GM12801 (cell line): ENCODE measurements around the gene SDCCAG8.

ENCODE experiments used
- TF ChIP-seq, protein P1 (sequence below): IDR thresholded peaks from one replicate; pipeline ENCODE4 v1.5.1; 2011; ENCODE audit warnings: control low read depth; ENCODE audit not compliant: insufficient read length; ENCODE audit errors: extremely low read depth

Gene SDCCAG8

DNA sequence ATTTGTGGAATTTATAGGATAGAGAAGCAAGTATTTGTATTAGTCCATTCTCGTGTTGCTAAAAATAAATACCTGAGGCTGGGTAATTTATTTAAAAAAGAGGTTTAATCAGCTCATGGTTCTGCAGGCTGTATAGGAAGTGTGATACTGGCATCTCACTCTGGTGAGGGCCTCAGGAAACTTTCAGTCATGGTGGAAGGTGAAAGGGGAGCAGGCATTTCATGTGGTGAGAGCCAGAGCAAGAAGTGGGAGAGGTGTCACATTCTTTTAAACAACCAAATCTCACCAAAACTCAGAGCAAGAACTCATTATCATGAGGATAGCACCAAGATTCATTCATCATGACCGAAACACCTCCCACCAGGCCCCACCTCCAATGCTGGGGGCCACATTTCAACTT lies 18.1 kb downstream of the SDCCAG8 start:
- TF ChIP-seq, protein P1, sequence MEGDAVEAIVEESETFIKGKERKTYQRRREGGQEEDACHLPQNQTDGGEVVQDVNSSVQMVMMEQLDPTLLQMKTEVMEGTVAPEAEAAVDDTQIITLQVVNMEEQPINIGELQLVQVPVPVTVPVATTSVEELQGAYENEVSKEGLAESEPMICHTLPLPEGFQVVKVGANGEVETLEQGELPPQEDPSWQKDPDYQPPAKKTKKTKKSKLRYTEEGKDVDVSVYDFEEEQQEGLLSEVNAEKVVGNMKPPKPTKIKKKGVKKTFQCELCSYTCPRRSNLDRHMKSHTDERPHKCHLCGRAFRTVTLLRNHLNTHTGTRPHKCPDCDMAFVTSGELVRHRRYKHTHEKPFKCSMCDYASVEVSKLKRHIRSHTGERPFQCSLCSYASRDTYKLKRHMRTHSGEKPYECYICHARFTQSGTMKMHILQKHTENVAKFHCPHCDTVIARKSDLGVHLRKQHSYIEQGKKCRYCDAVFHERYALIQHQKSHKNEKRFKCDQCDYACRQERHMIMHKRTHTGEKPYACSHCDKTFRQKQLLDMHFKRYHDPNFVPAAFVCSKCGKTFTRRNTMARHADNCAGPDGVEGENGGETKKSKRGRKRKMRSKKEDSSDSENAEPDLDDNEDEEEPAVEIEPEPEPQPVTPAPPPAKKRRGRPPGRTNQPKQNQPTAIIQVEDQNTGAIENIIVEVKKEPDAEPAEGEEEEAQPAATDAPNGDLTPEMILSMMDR, result no peak

DNA sequence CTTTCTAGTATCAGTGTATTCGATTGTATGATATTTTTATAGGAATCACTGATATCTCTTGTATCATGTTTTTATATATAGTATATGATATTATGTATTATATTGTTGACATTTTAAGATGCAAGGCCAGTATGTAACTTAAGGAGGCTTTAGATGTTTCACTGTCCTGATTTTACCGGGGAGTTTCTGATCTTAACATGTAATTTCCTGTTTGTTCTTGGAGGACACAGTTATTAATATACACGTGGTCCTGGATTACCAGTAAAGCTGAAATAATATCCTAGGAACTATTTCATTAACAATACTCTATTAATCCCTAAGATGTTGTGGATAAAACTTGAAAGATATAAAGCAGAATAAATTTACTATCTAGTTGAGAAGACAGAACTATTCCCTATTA lies 19.5 kb downstream of the SDCCAG8 start:
- TF ChIP-seq, protein P1, result no peak

DNA sequence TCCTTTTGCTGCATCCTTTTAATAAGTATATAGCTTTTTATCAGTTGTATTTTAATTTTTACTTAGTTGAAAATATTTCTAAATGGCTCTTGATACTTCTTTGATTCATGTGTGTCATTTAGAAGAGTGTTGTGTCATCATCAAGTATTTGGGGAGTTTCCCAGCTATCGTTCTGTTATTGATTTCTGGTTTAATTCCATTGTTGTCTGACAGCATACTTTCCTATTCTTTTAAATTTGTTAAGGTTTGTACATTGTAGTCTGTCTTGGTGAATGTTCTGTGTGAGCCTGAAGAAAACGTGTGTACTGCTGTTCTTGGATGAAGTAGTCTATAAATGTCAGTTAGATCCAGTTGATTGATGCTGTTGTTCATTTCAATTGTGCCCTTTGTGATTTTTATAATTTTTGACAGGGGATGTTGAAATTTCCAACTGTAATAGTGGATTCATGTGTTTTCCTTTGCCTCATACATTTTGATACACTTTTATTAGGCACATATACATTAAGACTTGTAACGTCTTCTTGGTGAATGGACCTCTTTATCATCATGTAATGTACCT lies 24.8 kb downstream of the SDCCAG8 start:
- TF ChIP-seq, protein P1, result no peak

DNA sequence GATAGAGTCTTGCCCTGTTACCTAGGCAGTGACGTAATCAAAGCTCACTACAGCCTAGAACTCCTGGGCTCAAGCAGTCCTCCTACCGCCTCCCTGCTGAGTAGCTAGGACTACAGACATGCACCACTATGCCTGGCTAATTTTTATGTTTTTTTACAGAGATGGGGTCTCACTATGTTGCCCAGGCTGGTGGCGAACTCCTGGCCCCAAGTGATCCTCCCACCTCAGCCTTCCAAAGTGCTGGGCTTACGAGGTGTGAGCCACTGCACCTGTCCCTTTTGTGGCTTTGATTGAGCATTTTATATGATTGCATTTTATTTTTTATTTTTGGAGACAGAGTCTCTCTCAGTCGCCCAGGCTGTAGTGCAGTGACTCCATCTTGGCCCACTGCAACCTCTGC lies 25.8 kb downstream of the SDCCAG8 start:
- TF ChIP-seq, protein P1, result no peak

DNA sequence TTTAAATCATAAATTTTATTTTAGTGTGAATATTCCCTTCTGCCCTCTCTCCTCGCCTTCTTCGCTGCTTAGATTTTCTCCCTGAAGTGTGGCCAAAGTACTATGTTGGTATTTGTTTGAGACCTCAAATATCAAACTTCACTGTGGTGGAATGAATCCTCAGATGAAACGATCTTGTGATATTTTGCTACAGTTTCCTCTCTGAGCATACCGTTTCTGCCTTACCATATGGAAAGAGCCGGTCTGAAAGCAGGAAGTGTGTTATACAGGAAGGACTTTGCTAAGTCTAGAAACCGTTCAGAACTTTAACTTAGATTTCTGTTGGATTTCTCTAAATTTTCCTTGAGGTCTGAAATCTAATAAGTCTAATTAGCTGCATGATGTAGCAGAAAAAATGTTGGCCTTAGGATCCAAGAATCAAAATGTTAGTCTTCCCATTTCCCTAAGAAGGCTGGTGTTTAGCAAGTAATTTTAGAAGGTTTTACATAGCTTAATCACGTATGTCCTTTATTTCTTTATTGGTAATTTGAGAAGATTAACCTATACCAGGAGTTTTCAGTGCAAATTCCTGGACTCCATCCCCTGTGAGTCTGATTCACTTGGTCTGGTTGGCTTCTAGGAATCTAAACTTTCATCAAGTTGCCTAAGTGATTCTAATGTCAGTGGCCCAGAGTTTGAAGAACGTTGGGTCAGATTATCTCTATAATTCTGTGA lies 30.7 kb downstream of the SDCCAG8 start:
- TF ChIP-seq, protein P1, result no peak

DNA sequence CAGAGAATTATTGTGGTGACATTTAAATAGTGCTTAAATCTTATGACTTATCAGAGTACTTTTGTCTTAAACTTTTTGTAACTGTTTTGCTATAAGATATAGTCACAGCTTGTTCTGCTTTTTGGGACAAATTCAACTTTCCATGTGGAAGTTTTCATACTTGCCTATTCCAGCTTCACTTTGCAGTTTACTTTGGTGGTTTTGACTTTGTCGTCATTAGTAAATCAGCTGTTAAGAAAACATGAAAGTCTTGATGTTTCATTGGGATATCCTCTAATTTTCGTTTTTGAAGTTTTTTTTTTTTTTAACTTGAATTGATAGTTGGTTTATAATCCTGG lies 31.3 kb downstream of the SDCCAG8 start:
- TF ChIP-seq, protein P1, result no peak

DNA sequence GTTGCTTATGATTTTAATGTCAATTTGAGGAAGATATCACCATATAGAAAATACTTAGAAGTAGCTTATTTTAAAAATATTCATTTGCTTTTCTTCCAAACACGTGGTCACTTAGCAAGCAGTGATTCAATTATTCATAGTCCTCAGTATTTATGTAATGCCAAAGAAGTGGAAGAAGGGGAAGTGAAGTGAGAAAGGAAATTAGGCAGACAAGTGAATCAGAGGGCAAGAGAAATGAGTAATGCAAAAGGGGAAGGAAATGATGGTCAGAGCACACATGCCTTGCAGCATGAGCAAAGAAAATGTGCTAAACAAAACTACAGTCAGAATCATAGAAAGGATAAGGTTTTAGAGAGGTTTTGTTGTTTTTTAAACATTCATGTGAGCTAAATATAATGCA lies 31.8 kb downstream of the SDCCAG8 start:
- TF ChIP-seq, protein P1, result no peak
